Measurements from ENCODE around the gene SKI. TPM values are rescaled to one million over a fixed set of nuclear protein-coding genes. Genes with fewer than 3 reads are reported as not detected.

The SKI gene
- total RNA-seq, 3 donors from 2014 or later, result 26.8 to 86.6 (median 29.0) TPM

DNA sequence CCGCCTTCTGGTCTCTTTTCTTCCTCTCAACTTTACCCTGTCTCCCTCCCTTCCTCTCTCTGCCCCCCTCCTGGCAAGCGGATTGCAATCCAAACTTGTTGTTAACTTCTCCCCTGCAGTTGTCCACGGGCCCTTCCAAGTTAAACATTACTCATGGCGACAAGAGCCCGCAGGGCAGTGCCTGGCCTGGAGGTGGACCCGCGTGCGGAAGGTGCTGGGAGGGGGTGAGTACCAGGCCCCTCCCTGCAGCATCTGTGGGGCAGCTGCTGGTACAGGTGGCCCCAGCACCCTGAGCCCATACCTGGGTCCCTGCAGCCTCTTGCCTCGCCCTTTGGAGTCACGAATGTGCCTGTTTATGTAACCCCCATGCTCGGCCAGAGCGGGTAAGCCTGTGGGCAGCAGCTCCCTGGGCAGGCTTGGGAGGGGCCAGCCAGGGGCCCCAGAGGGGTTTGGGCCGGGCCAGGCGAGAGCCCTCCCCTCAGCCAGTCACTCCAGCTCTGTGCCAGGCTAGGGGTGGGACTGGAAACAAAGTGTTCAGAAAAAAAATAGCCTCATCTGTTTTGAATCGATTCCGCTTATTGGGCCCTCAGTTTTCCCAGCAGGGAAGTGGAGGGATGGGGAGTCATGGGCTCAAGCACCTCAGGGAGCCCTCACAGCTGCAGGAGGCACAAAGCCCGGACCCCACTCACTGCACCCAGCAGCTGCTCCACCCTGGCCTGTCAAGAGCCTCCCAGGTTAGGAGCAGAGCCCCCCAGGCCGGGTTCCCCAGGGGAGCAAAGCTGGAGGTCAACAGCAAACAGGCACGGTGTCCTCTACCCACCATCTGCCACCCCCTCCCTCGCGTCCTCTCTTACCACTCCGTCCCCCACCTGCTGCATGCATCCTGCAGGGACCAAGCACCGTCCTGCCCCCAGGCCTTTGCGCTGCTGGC is 19.5 kb upstream of the SKI start:
- H3K4me1 ChIP-seq (ENCODE audit: low read depth), result peaks cover 46% of the 10 kb centered on the region
- ATAC-seq (peak; percentile 4), DNase-seq (peak; percentile 53 to 71 (median 66))

DNA sequence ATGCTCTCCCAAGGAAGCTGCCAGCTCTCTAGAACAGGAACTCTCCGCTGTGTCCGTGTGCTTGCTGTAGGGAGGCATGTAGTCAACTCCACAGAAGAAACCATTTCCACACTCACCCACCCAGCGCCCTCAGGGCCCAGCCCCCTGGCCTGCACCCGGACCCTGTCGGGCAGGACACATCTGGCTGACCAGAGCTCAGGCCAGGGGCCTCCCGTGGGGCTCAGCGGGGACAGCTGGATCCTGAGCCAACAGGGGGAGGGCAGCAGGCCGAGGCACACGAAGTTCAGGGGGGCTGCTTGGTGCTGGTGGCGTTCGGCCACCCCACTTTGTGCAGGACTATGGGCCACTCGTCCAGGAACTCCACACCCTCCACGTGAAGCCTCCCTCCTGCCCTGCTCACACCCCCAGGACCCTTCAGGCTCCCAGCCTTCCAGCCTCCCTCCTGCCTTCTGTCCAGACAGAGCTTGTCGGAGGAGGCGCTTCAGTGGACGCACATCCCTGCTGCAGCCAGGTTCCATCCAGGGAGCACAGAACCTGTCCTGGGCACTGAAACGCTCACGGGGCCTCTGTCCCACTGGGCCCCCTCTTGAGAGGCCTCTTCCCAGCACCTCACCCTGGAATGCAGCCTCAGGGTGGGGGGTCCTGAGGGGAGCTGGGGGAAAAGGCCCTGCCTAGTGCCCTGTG is 18.6 kb upstream of the SKI start:
- H3K36me3 ChIP-seq (ENCODE audit: low read depth), result no peaks in the 10 kb centered on the region
- ATAC-seq (no peak), DNase-seq (peak in 2 of 3 donors; percentile 29 to 58)
- H3K9me3 ChIP-seq, result no peaks in the 10 kb centered on the region
- H3K4me3 ChIP-seq, result no peak overlapping the region
- intact Hi-C loops (cut with DNase I, micrococcal nuclease), result loop anchor here in 1 of 2 donors (10.0 kb wide), 1 partner anchor 105 kb away; no protein-coding TSS in a partner anchor
- H3K4me1 ChIP-seq (ENCODE audit: low read depth), result peaks cover 40% of the 10 kb centered on the region
- no peak for TF ChIP-seq CTCF (IDR thresholded peaks at IDR 0.05)

More for the DNA sequence above, 19.5 kb upstream of the SKI start:
- H3K9me3 ChIP-seq, result no peaks in the 10 kb centered on the region
- intact Hi-C loops (cut with DNase I, micrococcal nuclease), result loop anchor here in 1 of 2 donors (10.0 kb wide), 1 partner anchor 106 kb away; no protein-coding TSS in a partner anchor
- no peak overlapping the region for H3K4me3 ChIP-seq
- no peaks in the 10 kb centered on the region for H3K36me3 ChIP-seq (ENCODE audit: low read depth)
- no peak for TF ChIP-seq CTCF (IDR thresholded peaks at IDR 0.05)

GRCh38 chr1:2210084-2210653 is 17.9 kb upstream of the SKI start:
- no peak overlapping the region for H3K4me3 ChIP-seq
- H3K4me1 ChIP-seq (ENCODE audit: low read depth), result peaks cover 40% of the 10 kb centered on the region
- no peak for ATAC-seq
- TF ChIP-seq CTCF (IDR thresholded peaks at IDR 0.05), result no peak
- peak in 2 of 3 donors; percentile 36 to 50 for DNase-seq
- intact Hi-C loops (cut with DNase I, micrococcal nuclease), result no loop called here
- no peaks in the 10 kb centered on the region for H3K36me3 ChIP-seq (ENCODE audit: low read depth)
- no peaks in the 10 kb centered on the region for H3K9me3 ChIP-seq

- Histone ChIP-seq H3K4me1 (ENCODE audit: low read depth) (peaks cover 35% of the 10 kb centered on the region), H3K36me3 (ENCODE audit: low read depth) (no peaks in the 10 kb centered on the region), H3K9me3 (no peaks in the 10 kb centered on the region), H3K4me3 (no peak overlapping the region)
- intact Hi-C loops (cut with DNase I, micrococcal nuclease), result no loop called here
- ATAC-seq (no peak), DNase-seq (peak in 2 of 3 donors; percentile 27 to 55)
- no peak for TF ChIP-seq CTCF (IDR thresholded peaks at IDR 0.05)
Measured at GRCh38 chr1:2210786-2211185, 17.3 kb upstream of the SKI start.

DNA sequence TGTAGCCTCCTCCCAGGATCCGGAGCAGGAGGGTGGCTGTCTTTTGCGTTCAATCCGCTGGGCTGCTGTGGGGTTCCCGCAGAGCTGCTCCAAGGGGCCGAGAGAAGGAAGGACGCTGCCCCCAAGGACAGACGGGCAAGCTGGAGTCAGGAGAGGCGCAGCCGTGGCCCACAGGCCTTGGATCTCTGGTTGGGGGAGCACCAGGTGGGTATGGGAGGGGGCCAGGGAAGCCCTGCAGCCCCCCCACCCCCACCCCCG is 15.9 kb upstream of the SKI start:
- Histone ChIP-seq H3K4me1 (ENCODE audit: low read depth) (peaks cover 33% of the 10 kb centered on the region), H3K4me3 (no peak overlapping the region), H3K36me3 (ENCODE audit: low read depth) (no peaks in the 10 kb centered on the region), H3K9me3 (no peaks in the 10 kb centered on the region)
- DNase-seq (peak in 1 of 3 donors; percentile 61), ATAC-seq (no peak)
- intact Hi-C loops (cut with DNase I, micrococcal nuclease), result no loop called here
- TF ChIP-seq CTCF (IDR thresholded peaks at IDR 0.05), result no peak

Data from mucosa of descending colon (tissue), 3 donors.